Measurements from ENCODE around the gene NAALADL2. TPM values are rescaled to one million over a fixed set of nuclear protein-coding genes. Genes with fewer than 3 reads are reported as not detected.

Gene NAALADL2
- total RNA-seq, 1 donor from 2014 or later: 10.4 TPM

DNA sequence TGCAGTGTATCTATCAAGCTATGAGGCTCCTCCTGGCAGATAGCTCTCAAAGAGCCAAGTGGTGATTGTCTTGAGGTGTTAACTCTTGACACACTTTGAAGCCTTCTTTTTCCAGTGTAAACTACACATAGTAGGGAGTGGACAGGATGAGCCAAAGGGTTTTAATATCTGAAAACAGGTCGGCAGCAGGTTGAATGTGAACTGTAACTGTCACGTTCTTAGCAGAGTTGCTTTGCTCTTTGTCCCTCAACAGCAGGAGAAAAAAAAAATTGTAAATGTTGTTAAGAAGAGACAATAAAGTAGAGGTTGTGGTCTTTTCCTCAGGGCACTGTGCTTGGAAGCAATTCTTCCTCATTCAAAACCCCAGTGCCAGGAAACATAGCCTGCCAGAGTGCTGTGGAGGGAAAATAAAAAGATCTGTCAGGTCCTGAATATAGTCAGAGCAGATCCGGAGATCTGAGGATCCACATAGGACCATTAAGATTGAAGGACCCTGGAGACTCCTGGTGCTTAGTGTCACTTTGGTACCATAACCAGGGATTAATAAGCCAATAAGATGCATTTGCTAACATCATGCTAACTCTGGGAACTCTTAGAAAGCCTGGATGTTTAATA, 229.7 kb downstream of the NAALADL2 start:
- TF ChIP-seq, protein P1, sequence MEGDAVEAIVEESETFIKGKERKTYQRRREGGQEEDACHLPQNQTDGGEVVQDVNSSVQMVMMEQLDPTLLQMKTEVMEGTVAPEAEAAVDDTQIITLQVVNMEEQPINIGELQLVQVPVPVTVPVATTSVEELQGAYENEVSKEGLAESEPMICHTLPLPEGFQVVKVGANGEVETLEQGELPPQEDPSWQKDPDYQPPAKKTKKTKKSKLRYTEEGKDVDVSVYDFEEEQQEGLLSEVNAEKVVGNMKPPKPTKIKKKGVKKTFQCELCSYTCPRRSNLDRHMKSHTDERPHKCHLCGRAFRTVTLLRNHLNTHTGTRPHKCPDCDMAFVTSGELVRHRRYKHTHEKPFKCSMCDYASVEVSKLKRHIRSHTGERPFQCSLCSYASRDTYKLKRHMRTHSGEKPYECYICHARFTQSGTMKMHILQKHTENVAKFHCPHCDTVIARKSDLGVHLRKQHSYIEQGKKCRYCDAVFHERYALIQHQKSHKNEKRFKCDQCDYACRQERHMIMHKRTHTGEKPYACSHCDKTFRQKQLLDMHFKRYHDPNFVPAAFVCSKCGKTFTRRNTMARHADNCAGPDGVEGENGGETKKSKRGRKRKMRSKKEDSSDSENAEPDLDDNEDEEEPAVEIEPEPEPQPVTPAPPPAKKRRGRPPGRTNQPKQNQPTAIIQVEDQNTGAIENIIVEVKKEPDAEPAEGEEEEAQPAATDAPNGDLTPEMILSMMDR (IDR thresholded peaks at IDR 0.05; ENCODE audit: unreplicated experiment): no peak
- Mint-ChIP-seq H3K9me3 (ENCODE audit: low read depth) (no peaks in the 10 kb centered on the region), H3K4me3 (ENCODE audit: low read depth) (no peak overlapping the region), H3K36me3 (ENCODE audit: insufficient read depth) (no peaks in the 10 kb centered on the region), H3K27me3 (no peaks in the 10 kb centered on the region), H3K4me1 (ENCODE audit: low read depth) (no peaks in the 10 kb centered on the region), H3K27ac (no peak overlapping the region)
- no peak for DNase-seq (ENCODE audit: low spot score, unreplicated experiment)

DNA sequence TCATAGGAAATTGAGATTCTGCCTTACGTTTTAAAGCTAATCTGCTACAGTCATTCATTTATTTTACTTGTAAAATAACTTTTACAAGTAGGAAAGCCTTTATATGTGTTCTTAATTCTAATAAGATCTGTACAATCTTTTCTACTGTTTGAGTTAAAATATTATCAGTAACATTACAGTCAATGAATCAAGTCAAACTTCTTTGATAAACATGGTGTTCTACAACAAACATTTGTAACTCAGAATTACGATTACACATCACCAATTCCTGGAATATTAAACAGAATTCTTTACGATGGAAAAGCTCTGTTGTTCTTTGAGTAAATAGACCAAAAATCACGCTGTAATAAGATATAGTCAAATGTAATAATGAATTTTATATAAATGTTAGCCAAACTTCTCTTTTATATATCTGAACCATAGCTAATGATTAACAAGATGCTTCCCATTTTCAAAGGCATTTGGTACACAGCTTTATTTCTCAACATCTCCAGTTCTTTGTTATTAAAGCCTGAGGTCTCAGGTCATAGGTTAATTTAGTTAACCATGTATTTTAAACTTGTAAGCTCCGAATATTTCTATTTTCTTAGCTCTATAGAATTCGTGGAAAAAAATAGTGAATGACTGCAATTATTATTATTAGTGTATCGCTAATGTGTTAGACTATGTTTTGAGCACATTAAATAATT, 232.4 kb downstream of the NAALADL2 start:
- Mint-ChIP-seq H3K9me3 (ENCODE audit: low read depth) (no peaks in the 10 kb centered on the region), H3K36me3 (ENCODE audit: insufficient read depth) (no peaks in the 10 kb centered on the region), H3K27ac (no peak overlapping the region), H3K27me3 (no peaks in the 10 kb centered on the region), H3K4me1 (ENCODE audit: low read depth) (no peaks in the 10 kb centered on the region), H3K4me3 (ENCODE audit: low read depth) (no peak overlapping the region)
- TF ChIP-seq, protein P1 (IDR thresholded peaks at IDR 0.05; ENCODE audit: unreplicated experiment): no peak
- no peak for DNase-seq (ENCODE audit: low spot score, unreplicated experiment)

DNA sequence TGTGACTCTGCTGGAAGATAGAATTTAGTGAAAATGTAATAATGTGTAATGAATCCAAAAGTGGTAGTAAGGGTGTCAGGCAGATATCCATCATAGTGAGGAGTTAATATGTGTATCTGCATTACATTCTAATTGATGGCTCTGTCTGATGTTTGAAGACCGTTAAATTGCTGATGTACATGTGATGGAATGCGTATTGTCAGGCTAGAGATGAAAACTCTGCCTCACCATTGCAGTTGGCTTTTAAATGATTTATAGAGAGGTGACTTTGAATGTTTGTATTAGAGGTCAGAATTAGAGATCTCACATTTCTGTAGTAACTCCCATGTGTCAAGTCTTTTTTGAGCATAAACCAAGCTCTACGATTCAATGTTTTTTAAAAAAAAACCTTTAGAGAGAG, 234.6 kb downstream of the NAALADL2 start:
- no peaks in the 10 kb centered on the region for H3K9me3 Mint-ChIP-seq (ENCODE audit: low read depth)
- no peaks in the 10 kb centered on the region for H3K4me1 Mint-ChIP-seq (ENCODE audit: low read depth)
- TF ChIP-seq, protein P1 (IDR thresholded peaks at IDR 0.05; ENCODE audit: unreplicated experiment): no peak
- no peak overlapping the region for H3K4me3 Mint-ChIP-seq (ENCODE audit: low read depth)
- H3K27ac Mint-ChIP-seq: no peak overlapping the region
- H3K27me3 Mint-ChIP-seq: no peaks in the 10 kb centered on the region
- no peak for DNase-seq (ENCODE audit: low spot score, unreplicated experiment)
- H3K36me3 Mint-ChIP-seq (ENCODE audit: insufficient read depth): no peaks in the 10 kb centered on the region

DNA sequence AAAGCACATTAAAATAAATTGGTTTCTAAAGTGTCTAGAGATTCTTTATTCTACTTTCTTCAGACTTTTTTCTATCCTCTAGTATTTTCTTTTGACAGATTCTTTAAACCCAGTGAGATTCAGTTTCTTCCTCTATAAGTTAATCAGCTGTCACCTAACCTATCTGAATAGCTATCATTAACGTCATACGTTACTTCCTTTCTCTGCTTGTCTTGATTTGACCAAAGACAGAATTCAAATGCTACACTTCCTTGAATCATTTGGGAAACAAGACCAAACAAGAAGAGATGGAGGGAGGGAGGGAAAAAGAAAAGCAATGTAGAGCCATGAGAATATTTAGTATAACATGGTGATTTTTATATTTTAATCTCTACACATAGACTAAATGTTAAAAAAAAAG, 235.2 kb downstream of the NAALADL2 start:
- Mint-ChIP-seq H3K27ac (no peak overlapping the region), H3K4me3 (ENCODE audit: low read depth) (no peak overlapping the region), H3K27me3 (no peaks in the 10 kb centered on the region), H3K4me1 (ENCODE audit: low read depth) (no peaks in the 10 kb centered on the region), H3K9me3 (ENCODE audit: low read depth) (no peaks in the 10 kb centered on the region), H3K36me3 (ENCODE audit: insufficient read depth) (no peaks in the 10 kb centered on the region)
- TF ChIP-seq, protein P1 (IDR thresholded peaks at IDR 0.05; ENCODE audit: unreplicated experiment): no peak
- no peak for DNase-seq (ENCODE audit: low spot score, unreplicated experiment)

DNA sequence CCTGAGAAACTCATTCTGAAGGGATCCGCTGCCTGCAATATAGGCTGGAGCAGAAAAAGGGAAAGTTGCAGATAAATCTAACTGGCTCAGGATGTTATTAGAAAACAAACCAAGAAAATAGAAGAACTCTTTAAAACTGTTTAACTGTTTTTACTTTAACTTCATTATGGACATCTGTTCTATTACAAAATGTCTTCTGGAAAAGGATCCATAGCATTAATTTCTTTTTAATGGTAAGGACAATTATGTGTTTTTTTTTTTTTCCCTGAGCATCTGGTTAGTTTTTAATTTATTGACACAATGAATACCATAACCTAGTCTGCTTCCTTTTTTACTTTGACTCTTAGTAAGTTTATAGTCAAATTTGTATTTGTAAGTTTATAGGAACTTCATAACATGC, 239.5 kb downstream of the NAALADL2 start:
- no peak for DNase-seq (ENCODE audit: low spot score, unreplicated experiment)
- no peak overlapping the region for H3K4me3 Mint-ChIP-seq (ENCODE audit: low read depth)
- TF ChIP-seq, protein P1 (IDR thresholded peaks at IDR 0.05; ENCODE audit: unreplicated experiment): no peak

More for the DNA sequence above, 239.5 kb downstream of the NAALADL2 start:
- Mint-ChIP-seq H3K36me3 (ENCODE audit: insufficient read depth) (peaks cover 1% of the 10 kb centered on the region), H3K27ac (no peak overlapping the region), H3K9me3 (ENCODE audit: low read depth) (peaks cover 3% of the 10 kb centered on the region), H3K27me3 (no peaks in the 10 kb centered on the region), H3K4me1 (ENCODE audit: low read depth) (peaks cover 5% of the 10 kb centered on the region)
